Activated CD8-positive, alpha-beta memory T cell treated with anti-CD3 and anti-CD28 coated beads, Interleukin-2, amount 10 ng/mL, durations not matched to agents 7 days and 5 days (primary cell): ENCODE data around the gene IQCN. TPM values are rescaled to one million over a fixed set of nuclear protein-coding genes. Genes with fewer than 3 reads are reported as not detected.

ENCODE experiments used
- ATAC-seq: fragments of 150-1000 bp; cut with Tn5 transposase; one replicate; pipeline ENCODE4 v1.10.0; 2021; ENCODE audit warnings: moderate library complexity
- CTCF ChIA-PET: fragments of 350-600 bp; sonication (Branson Sonifier 250); formaldehyde crosslinking; loops from one replicate; lab custom pipeline; 2021; ENCODE audit warnings: antibody characterized with exemption; lab: Charles Lee
- DNase-seq: peaks from one replicate; pipeline ENCODE4 v3.0.0-alpha.2; 2020
- H3K27ac Mint-ChIP-seq: one replicate; pipeline ENCODE4 v1.8.0; 2021; ENCODE audit warnings: mild to moderate bottlenecking, mixed read lengths
- H3K27me3 Mint-ChIP-seq: one replicate; pipeline ENCODE4 v1.8.0; 2021; ENCODE audit warnings: mixed read lengths
- H3K36me3 Mint-ChIP-seq: one replicate; pipeline ENCODE4 v1.8.0; 2021; ENCODE audit warnings: mild to moderate bottlenecking, mixed read lengths
- H3K4me1 Mint-ChIP-seq: one replicate; pipeline ENCODE4 v1.8.0; 2021; ENCODE audit warnings: mixed read lengths
- H3K4me3 Mint-ChIP-seq: one replicate; pipeline ENCODE4 v1.8.0; 2021; ENCODE audit warnings: mild to moderate bottlenecking, moderate library complexity, mixed read lengths
- H3K9me3 Mint-ChIP-seq: one replicate; pipeline ENCODE4 v1.8.0; 2022; ENCODE audit warnings: low read depth, mixed read lengths
- total RNA-seq, 2 experiments: library from RNA; stranded (reverse); gene quantifications; one replicate each; pipeline ENCODE4 v1.2.3, GENCODE V29; 2021

The IQCN gene, protein sequence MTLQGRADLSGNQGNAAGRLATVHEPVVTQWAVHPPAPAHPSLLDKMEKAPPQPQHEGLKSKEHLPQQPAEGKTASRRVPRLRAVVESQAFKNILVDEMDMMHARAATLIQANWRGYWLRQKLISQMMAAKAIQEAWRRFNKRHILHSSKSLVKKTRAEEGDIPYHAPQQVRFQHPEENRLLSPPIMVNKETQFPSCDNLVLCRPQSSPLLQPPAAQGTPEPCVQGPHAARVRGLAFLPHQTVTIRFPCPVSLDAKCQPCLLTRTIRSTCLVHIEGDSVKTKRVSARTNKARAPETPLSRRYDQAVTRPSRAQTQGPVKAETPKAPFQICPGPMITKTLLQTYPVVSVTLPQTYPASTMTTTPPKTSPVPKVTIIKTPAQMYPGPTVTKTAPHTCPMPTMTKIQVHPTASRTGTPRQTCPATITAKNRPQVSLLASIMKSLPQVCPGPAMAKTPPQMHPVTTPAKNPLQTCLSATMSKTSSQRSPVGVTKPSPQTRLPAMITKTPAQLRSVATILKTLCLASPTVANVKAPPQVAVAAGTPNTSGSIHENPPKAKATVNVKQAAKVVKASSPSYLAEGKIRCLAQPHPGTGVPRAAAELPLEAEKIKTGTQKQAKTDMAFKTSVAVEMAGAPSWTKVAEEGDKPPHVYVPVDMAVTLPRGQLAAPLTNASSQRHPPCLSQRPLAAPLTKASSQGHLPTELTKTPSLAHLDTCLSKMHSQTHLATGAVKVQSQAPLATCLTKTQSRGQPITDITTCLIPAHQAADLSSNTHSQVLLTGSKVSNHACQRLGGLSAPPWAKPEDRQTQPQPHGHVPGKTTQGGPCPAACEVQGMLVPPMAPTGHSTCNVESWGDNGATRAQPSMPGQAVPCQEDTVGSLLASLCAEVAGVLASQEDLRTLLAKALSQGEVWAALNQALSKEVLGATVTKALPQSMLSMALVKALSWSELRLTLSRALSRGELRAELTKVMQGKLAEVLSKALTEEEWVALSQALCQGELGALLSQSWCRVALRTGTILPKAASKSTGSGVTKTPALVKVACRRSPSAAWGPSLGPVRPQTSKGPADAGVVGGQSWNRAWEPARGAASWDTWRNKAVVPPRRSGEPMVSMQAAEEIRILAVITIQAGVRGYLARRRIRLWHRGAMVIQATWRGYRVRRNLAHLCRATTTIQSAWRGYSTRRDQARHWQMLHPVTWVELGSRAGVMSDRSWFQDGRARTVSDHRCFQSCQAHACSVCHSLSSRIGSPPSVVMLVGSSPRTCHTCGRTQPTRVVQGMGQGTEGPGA (N-terminal part only)
- 1 to 10 TPM; 2.2 to 3.1 TPM for total RNA-seq

GRCh38 chr19:18274219-18274780 is at the start of gene IQCN:
Gene IQCN, minus strand, starts transcription at chr19:18274452. Its CDS starts 4,974 bp downstream, at chr19:18269478.
- Mint-ChIP-seq H3K27ac (no peak within 1 kb of the TSS), H3K36me3 (peaks cover 25% of the 10 kb centered on the region)
- CTCF ChIA-PET = interaction anchor here (1.1 to 9.0 kb wide), 6 partner anchors 19 to 140 kb away, joined by 3 to 127 read pairs (median 5); partner anchors contain the start of genes LSM4 and SSBP4

GRCh38 chr19:18322759-18323460 is 48.7 kb upstream of the IQCN start, which contains the start of gene LSM4:
Gene LSM4, minus strand, starts transcription at chr19:18323076. Its CDS starts 56 bp downstream, at chr19:18323020.
- ATAC-seq (peak; percentile 95), DNase-seq (peak; percentile 100)
- Mint-ChIP-seq H3K9me3 (no peaks in the 10 kb centered on the region), H3K4me1 (peaks cover 55% of the 10 kb centered on the region), H3K27me3 (no peaks in the 10 kb centered on the region), H3K27ac (peak within 1 kb of the TSS; percentile 97), H3K4me3 (peak within 1 kb of the TSS; percentile 92), H3K36me3 (peaks cover 24% of the 10 kb centered on the region)
- CTCF ChIA-PET = interaction anchor here (0.6 to 17.3 kb wide), 19 partner anchors 12 to 237 kb away, joined by 3 to 399 read pairs (median 4); partner anchors contain the start of genes IL12RB1, IQCN, JUND and RAB3A

More at GRCh38 chr19:18274219-18274780, at the start of gene IQCN:
- peak; percentile 8 for ATAC-seq
- peaks cover 36% of the 10 kb centered on the region for H3K4me1 Mint-ChIP-seq
- no peaks in the 10 kb centered on the region for H3K9me3 Mint-ChIP-seq
- peak; percentile 65 for DNase-seq
- no peak within 1 kb of the TSS for H3K4me3 Mint-ChIP-seq
- no peaks in the 10 kb centered on the region for H3K27me3 Mint-ChIP-seq

GRCh38 chr19:18322318-18322758 is 48.1 kb upstream of the IQCN start:
- peaks cover 24% of the 10 kb centered on the region for H3K36me3 Mint-ChIP-seq
- CTCF ChIA-PET = interaction anchor here (0.6 to 17.3 kb wide), 21 partner anchors 11 to 236 kb away, joined by 3 to 399 read pairs (median 5); partner anchors contain the start of genes IL12RB1, IQCN, JUND and RAB3A
- peak overlapping the region; percentile 97 for H3K27ac Mint-ChIP-seq
- ATAC-seq = peak; percentile 21
- H3K9me3 Mint-ChIP-seq = no peaks in the 10 kb centered on the region
- peak; percentile 82 for DNase-seq
- peaks cover 60% of the 10 kb centered on the region for H3K4me1 Mint-ChIP-seq
- H3K27me3 Mint-ChIP-seq = no peaks in the 10 kb centered on the region
- H3K4me3 Mint-ChIP-seq = peak overlapping the region; percentile 92

DNA sequence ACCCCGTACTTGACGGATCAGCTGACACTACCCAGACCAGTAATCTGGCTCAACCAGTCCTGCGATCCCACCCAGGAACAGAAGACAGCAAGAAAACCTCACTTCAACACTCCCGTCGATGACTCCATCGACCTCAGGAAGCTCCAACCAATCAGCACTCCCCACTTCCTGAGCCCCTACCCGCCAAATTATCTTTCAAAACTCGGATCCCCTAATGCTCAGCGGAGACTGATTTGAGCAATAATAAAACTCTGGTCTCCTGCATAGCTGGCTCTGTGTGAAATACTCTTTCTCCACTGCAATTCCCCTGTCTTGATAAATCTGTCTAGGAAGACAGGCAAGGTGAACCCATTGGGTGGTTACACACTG is 47.5 kb upstream of the IQCN start:
- peak overlapping the region; percentile 92 for H3K4me3 Mint-ChIP-seq
- no peaks in the 10 kb centered on the region for H3K9me3 Mint-ChIP-seq
- peaks cover 24% of the 10 kb centered on the region for H3K36me3 Mint-ChIP-seq
- peak overlapping the region; percentile 97 for H3K27ac Mint-ChIP-seq
- ATAC-seq (no peak), DNase-seq (peak; percentile 75)
- CTCF ChIA-PET = interaction anchor here (0.7 to 17.3 kb wide), 14 partner anchors 10 to 130 kb away, joined by 3 to 399 read pairs (median 8); partner anchors contain the start of genes IQCN, JUND and RAB3A
- H3K4me1 Mint-ChIP-seq = peaks cover 60% of the 10 kb centered on the region
- no peaks in the 10 kb centered on the region for H3K27me3 Mint-ChIP-seq

GRCh38 chr19:18320865-18321733 is 46.8 kb upstream of the IQCN start:
- Mint-ChIP-seq H3K36me3 (peaks cover 26% of the 10 kb centered on the region), H3K4me3 (peak overlapping the region; percentile 92), H3K27ac (peak overlapping the region; percentile 97), H3K27me3 (no peaks in the 10 kb centered on the region), H3K4me1 (peaks cover 63% of the 10 kb centered on the region), H3K9me3 (no peaks in the 10 kb centered on the region)
- no peak for DNase-seq
- no peak for ATAC-seq
- CTCF ChIA-PET = interaction anchor here (0.9 to 17.3 kb wide), 15 partner anchors 10 to 129 kb away, joined by 3 to 399 read pairs (median 7); partner anchors contain the start of genes IQCN, JUND and RAB3A

- ATAC-seq = no peak
- peaks cover 31% of the 10 kb centered on the region for H3K36me3 Mint-ChIP-seq
- H3K27me3 Mint-ChIP-seq = no peaks in the 10 kb centered on the region
- no peaks in the 10 kb centered on the region for H3K9me3 Mint-ChIP-seq
- DNase-seq = no peak
- CTCF ChIA-PET = interaction anchor here (0.7 to 17.3 kb wide), 6 partner anchors 8 to 68 kb away, joined by 3 to 399 read pairs (median 10); partner anchors contain the start of gene JUND
- peak overlapping the region; percentile 97 for H3K27ac Mint-ChIP-seq
- H3K4me3 Mint-ChIP-seq = peak overlapping the region; percentile 7
- H3K4me1 Mint-ChIP-seq = peaks cover 70% of the 10 kb centered on the region
Observed at GRCh38 chr19:18319591-18320135, 45.4 kb upstream of the IQCN start.

- H3K27me3 Mint-ChIP-seq = no peaks in the 10 kb centered on the region
- peak overlapping the region; percentile 47 for H3K4me3 Mint-ChIP-seq
- CTCF ChIA-PET = interaction anchor here (0.6 to 17.3 kb wide), 10 partner anchors 10 to 104 kb away, joined by 3 to 399 read pairs (median 4); partner anchors contain the start of gene JUND
- no peaks in the 10 kb centered on the region for H3K9me3 Mint-ChIP-seq
- peak overlapping the region; percentile 95 for H3K27ac Mint-ChIP-seq
- ATAC-seq (peak; percentile 45), DNase-seq (peak; percentile 71)
- H3K4me1 Mint-ChIP-seq = peaks cover 66% of the 10 kb centered on the region
- H3K36me3 Mint-ChIP-seq = peaks cover 41% of the 10 kb centered on the region
Observed at GRCh38 chr19:18317961-18318800, 43.9 kb upstream of the IQCN start.

DNA sequence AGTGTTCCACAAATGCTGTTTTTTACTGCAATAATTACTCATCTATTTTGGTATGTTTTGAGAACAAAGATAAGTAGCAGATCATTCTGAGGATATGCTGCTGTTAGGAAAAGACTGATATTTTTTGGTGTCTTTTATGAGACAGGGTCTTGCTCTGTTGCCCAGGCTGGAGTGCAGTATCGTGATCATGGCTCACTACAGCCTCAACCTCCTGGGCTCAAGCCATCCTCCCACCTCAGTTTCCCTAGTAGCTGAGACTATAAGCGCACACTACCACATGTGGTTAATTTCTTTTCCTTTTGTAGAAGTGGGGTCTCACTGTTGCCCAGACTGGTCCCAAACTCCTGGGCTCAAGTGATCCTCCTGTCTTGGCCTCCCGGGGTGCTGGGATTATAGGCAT is 39.1 kb upstream of the IQCN start:
- no peak for ATAC-seq
- DNase-seq = no peak
- Mint-ChIP-seq H3K4me3 (no peak overlapping the region), H3K4me1 (peaks cover 36% of the 10 kb centered on the region), H3K9me3 (no peaks in the 10 kb centered on the region), H3K27ac (peak overlapping the region; percentile 24), H3K27me3 (no peaks in the 10 kb centered on the region), H3K36me3 (peaks cover 28% of the 10 kb centered on the region)
- CTCF ChIA-PET = interaction anchor here (0.6 to 17.3 kb wide), 4 partner anchors 8 to 42 kb away, joined by 3 to 399 read pairs (median 5); partner anchors contain the start of gene JUND

- ATAC-seq (no peak), DNase-seq (no peak)
- CTCF ChIA-PET = interaction anchor here (3.2 to 17.3 kb wide), 2 partner anchors 9 to 31 kb away, joined by 16 to 399 read pairs; partner anchors contain the start of genes JUND and LSM4
Observed at GRCh38 chr19:18312092-18312534, 37.9 kb upstream of the IQCN start.

More at GRCh38 chr19:18312092-18312534, 37.9 kb upstream of the IQCN start:
- no peaks in the 10 kb centered on the region for H3K9me3 Mint-ChIP-seq
- no peak overlapping the region for H3K27ac Mint-ChIP-seq
- peaks cover 29% of the 10 kb centered on the region for H3K36me3 Mint-ChIP-seq
- H3K4me3 Mint-ChIP-seq = no peak overlapping the region
- no peaks in the 10 kb centered on the region for H3K27me3 Mint-ChIP-seq
- H3K4me1 Mint-ChIP-seq = peaks cover 32% of the 10 kb centered on the region
